PC-9 (cell line): ENCODE measurements around the gene APMAP. TPM values are rescaled to one million over a fixed set of nuclear protein-coding genes. Genes with fewer than 3 reads are reported as not detected.

Experiments
- BruUV-seq: library from RNA; stranded (reverse); fragments of 400-500 nt; replicated peaks from 2 replicates; lab custom pipeline; 2021; lab: Mats Ljungman, UMichigan
- CTCF ChIA-PET: fragments of 300-600 bp; sonication (Branson Sonifier 250); formaldehyde crosslinking; loops from one replicate; lab custom pipeline; 2022; ENCODE audit warnings: antibody characterized with exemption; lab: Charles Lee
- POLR2A ChIA-PET: fragments of 300-600 bp; sonication (Branson Sonifier 250); formaldehyde crosslinking; loops from one replicate; lab custom pipeline; 2022; ENCODE audit warnings: antibody characterized with exemption; ENCODE audit not compliant: unreplicated experiment; lab: Charles Lee
- DNase-seq, 2 experiments: peaks; one replicate each; pipeline versions ENCODE4 v3.0.0 to v3.0.0-alpha.2; 2015 to 2022; ENCODE audit warnings: mixed read lengths in 1 of 2
- H2AFZ ChIP-seq: fragments of 200-600 bp; sonication (generic); 2 replicates; pipeline ENCODE4 v1.8.1; 2017; ENCODE audit warnings: antibody characterized with exemption
- H3F3A ChIP-seq: fragments of 200-600 bp; sonication (generic); 2 replicates; pipeline ENCODE4 v1.8.1; 2017; ENCODE audit warnings: antibody characterized with exemption, mild to moderate bottlenecking, low read depth; ENCODE audit not compliant: insufficient read depth
- H3K27ac ChIP-seq: fragments of 200-600 bp; sonication (generic); 2 replicates; pipeline ENCODE4 v1.6.1; 2016; ENCODE audit warnings: mixed run types
- H3K27me3 ChIP-seq: fragments of 200-600 bp; sonication (generic); 2 replicates; pipeline ENCODE4 v1.6.1; 2016; ENCODE audit warnings: low read depth, mixed run types; ENCODE audit not compliant: insufficient read depth
- H3K36me3 ChIP-seq: fragments of 200-600 bp; sonication (generic); 2 replicates; pipeline ENCODE4 v1.6.1; 2016; ENCODE audit warnings: low read depth, mixed run types
- H3K4me1 ChIP-seq: fragments of 200-600 bp; sonication (generic); replicated peaks from 2 replicates; pipeline ENCODE4 v1.6.1; 2016; ENCODE audit warnings: mixed run types; ENCODE audit not compliant: insufficient read depth
- H3K4me2 ChIP-seq: fragments of 200-600 bp; sonication (generic); 2 replicates; pipeline ENCODE4 v1.6.1; 2017; ENCODE audit warnings: mixed run types
- H3K4me3 ChIP-seq: fragments of 200-600 bp; sonication (generic); 2 replicates; pipeline ENCODE4 v1.6.1; 2016; ENCODE audit warnings: mixed run types
- H3K79me2 ChIP-seq: fragments of 200-600 bp; sonication (generic); 2 replicates; pipeline ENCODE4 v1.6.1; 2017; ENCODE audit warnings: low read depth, mixed run types
- H3K9me2 ChIP-seq: fragments of 200-600 bp; sonication (generic); 2 replicates; pipeline ENCODE4 v1.8.1; 2017; ENCODE audit warnings: mild to moderate bottlenecking; ENCODE audit not compliant: insufficient read depth
- H3K9me3 ChIP-seq: fragments of 200-600 bp; sonication (generic); 2 replicates; pipeline ENCODE4 v1.8.1; 2016; ENCODE audit warnings: low read depth; ENCODE audit not compliant: insufficient read depth
- H4K20me1 ChIP-seq: fragments of 200-600 bp; sonication (generic); 2 replicates; pipeline ENCODE4 v1.8.1; 2017; ENCODE audit not compliant: insufficient read depth
- CTCF ChIP-seq: fragments of 200-600 bp; sonication (generic); conservative IDR thresholded peaks from 2 replicates; pipeline ENCODE4 v1.6.1; 2017; ENCODE audit warnings: mixed run types, antibody characterized with exemption, mild to moderate bottlenecking, moderate library complexity
- EZH2 ChIP-seq: fragments of 200-600 bp; sonication (generic); IDR thresholded peaks from 2 replicates; pipeline ENCODE4 v1.8.0; 2017; ENCODE audit warnings: antibody characterized with exemption, low read depth
- intact Hi-C: fragments of 100-400 bp; cut with micrococcal nuclease; formaldehyde crosslinking; loops from one replicate; pipeline ENCODE4 v1.10.0; 2022; ENCODE audit not compliant: unreplicated experiment
- total RNA-seq: library from RNA; stranded (reverse); gene quantifications from 2 replicates; pipeline ENCODE4 v1.2.3, GENCODE V29; 2021

APMAP gene
- total RNA-seq, 1 experiment from 2014 or later = 103 TPM

GRCh38 chr20:25015986-25016385, 23.4 kb upstream of the APMAP start:
- CTCF ChIA-PET = no interaction called here

DNA sequence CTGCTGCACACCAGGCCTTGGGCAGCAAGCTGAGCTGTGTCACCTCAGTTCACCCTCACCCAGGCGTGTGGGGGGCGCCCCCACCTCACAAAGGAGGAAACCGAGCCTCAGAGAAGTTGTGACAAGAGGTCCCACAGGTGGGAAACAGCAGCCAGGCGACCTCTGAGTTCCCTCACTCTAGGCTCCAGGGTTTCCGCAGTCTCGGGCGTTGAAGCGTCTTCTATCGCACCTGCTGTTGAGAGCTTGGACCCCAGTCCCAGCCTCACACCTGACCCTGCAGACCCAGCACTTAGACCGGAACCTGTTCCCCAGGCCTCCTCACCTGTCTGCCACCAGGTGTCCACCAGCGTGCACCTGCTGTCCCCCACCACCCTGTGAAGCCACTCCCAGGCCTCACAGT, 22.3 kb upstream of the APMAP start:
- Histone ChIP-seq H2AFZ (no peak overlapping the region), H3K27ac (no peak overlapping the region), H4K20me1 (no peaks in the 10 kb centered on the region), H3K27me3 (no peaks in the 10 kb centered on the region), H3F3A (peaks cover 28% of the 10 kb centered on the region), H3K9me3 (no peaks in the 10 kb centered on the region), H3K79me2 (no peaks in the 10 kb centered on the region), H3K4me3 (no peak overlapping the region), H3K9me2 (no peaks in the 10 kb centered on the region), H3K36me3 (no peaks in the 10 kb centered on the region), H3K4me2 (no peak overlapping the region), H3K4me1 (peaks cover 33% of the 10 kb centered on the region)
- TF ChIP-seq CTCF (no peak), EZH2 (no peak)
- BruUV-seq = no TSS peak
- intact Hi-C loops = loop anchor here (5.0 kb wide), 2 partner anchors 42 to 162 kb away; partner anchors contain the start of gene ACSS1
- DNase-seq = no peak
- ChIA-PET CTCF (no interaction called here), POLR2A (no interaction called here)

More at GRCh38 chr20:25015986-25016385, 23.4 kb upstream of the APMAP start:
- H3F3A ChIP-seq = peaks cover 28% of the 10 kb centered on the region
- H3K79me2 ChIP-seq = no peaks in the 10 kb centered on the region
- H2AFZ ChIP-seq = no peak overlapping the region
- H3K9me2 ChIP-seq = no peaks in the 10 kb centered on the region
- H3K36me3 ChIP-seq = no peaks in the 10 kb centered on the region
- H3K27me3 ChIP-seq = no peaks in the 10 kb centered on the region
- intact Hi-C loops = loop anchor here (5.0 kb wide), 2 partner anchors 41 to 161 kb away; partner anchors contain the start of gene ACSS1
- BruUV-seq = no TSS peak
- no peaks in the 10 kb centered on the region for H4K20me1 ChIP-seq
- TF ChIP-seq EZH2 = no peak
- no peak for TF ChIP-seq CTCF
- no peak overlapping the region for H3K27ac ChIP-seq
- no peak for DNase-seq
- no peak overlapping the region for H3K4me2 ChIP-seq
- POLR2A ChIA-PET = no interaction called here
- H3K4me3 ChIP-seq = no peak overlapping the region
- H3K4me1 ChIP-seq = peaks cover 33% of the 10 kb centered on the region
- no peaks in the 10 kb centered on the region for H3K9me3 ChIP-seq

DNA sequence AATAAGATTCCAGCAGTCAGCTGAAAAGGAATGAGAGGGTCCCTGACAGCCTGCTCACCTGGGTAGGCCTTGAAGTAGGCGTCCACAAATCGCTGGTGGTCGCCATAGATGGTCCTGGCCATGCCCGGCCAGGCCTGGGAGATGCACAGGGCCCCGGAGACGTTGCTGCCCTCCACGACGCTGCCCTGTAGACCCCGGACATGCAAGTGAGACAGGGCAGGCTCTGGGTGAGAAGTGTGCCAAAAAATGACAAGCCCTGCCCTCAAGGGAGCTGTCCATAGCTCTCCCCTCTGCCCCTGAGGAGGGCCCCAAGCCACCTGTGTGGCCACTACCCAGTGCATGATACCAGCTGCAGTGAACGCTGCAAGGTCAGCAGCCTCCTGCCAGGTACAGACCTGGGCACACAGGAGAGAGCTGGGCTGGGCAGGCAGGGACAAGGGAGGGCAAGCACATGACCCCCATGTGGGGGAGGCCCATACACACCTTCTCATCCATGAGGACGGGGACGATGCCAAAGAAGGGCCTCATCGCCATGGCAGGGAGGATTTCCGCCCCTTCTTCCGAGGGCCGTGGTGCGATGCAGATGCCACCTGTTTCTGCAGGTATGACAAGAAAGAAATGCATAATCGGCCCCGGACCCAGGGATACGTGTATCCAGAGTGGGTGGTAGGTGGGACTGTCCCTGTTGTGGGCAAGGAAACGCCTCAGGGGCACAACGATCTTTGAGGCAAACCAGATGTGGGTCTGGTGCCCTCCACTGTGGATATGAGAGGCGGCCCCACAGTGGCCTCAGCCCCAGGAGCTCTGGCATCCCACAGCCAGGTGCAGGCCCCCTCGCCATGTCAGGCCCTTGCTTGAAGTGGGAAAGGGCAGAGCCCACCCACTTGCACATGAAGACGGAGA, 21.2 kb upstream of the APMAP start:
- POLR2A ChIA-PET = no interaction called here
- no peak for TF ChIP-seq EZH2
- no peak for TF ChIP-seq CTCF
- intact Hi-C loops = no loop called here

More for the DNA sequence above, 21.2 kb upstream of the APMAP start:
- no peaks in the 10 kb centered on the region for H3K9me2 ChIP-seq
- no peak overlapping the region for H3K27ac ChIP-seq
- H2AFZ ChIP-seq = no peak overlapping the region
- BruUV-seq = no TSS peak
- no peak overlapping the region for H3K4me2 ChIP-seq
- DNase-seq = no peak
- CTCF ChIA-PET = no interaction called here
- H3K9me3 ChIP-seq = no peaks in the 10 kb centered on the region
- H3K79me2 ChIP-seq = no peaks in the 10 kb centered on the region
- no peak overlapping the region for H3K4me3 ChIP-seq
- peaks cover 22% of the 10 kb centered on the region for H3F3A ChIP-seq
- peaks cover 26% of the 10 kb centered on the region for H3K4me1 ChIP-seq
- no peaks in the 10 kb centered on the region for H3K27me3 ChIP-seq
- H3K36me3 ChIP-seq = no peaks in the 10 kb centered on the region
- no peaks in the 10 kb centered on the region for H4K20me1 ChIP-seq
